Ectodermal cell (in vitro differentiated cells): ENCODE data around the gene ZNF841.
A peak's percentile ranks its signal among the peaks of the same experiment; 100 is the strongest.
"Not testable (repeated sequence)": the region's sequence is repeated elsewhere in the genome, so short reads cannot be mapped to it uniquely, and the experiment has no call there.

Experiments
- H3K27ac ChIP-seq: 2 replicates; pipeline ENCODE4 v1.7.0; 2013; ENCODE audit warnings: mild to moderate bottlenecking, low read depth, low read length; ENCODE audit not compliant: insufficient read depth, poor library complexity, severe bottlenecking
- H3K27me3 ChIP-seq: 2 replicates; pipeline ENCODE4 v1.7.0; 2013; ENCODE audit warnings: mild to moderate bottlenecking, low read length; ENCODE audit not compliant: insufficient read depth, control insufficient read depth, poor library complexity, severe bottlenecking
- H3K36me3 ChIP-seq: one replicate; pipeline ENCODE4 v1.7.0; 2013; ENCODE audit warnings: low read length; ENCODE audit not compliant: control insufficient read depth, insufficient read depth
- H3K4me1 ChIP-seq: one replicate; pipeline ENCODE4 v1.7.0; 2013; ENCODE audit warnings: low read length; ENCODE audit not compliant: control insufficient read depth, insufficient read depth
- H3K4me3 ChIP-seq: 2 replicates; pipeline ENCODE4 v1.7.0; 2013; ENCODE audit warnings: low read depth, low read length, control low read depth; ENCODE audit not compliant: insufficient read depth
- H3K9me3 ChIP-seq: 2 replicates; pipeline ENCODE4 v1.7.0; 2013; ENCODE audit warnings: mild to moderate bottlenecking, low read length, moderate library complexity; ENCODE audit not compliant: control insufficient read depth
- WGBS, 2 experiments: methylation state at CpG; one replicate each; pipeline ENCODE4 v1.1.7; 2013; ENCODE audit warnings: missing lambda C conversion rate in 2 of 2; 5-methylcytosine and 5-hydroxymethylcytosine counted together

Gene ZNF841

GRCh38 chr19:52114691-52115090 is 19.1 kb upstream of the ZNF841 start:
- Histone ChIP-seq H3K36me3 (peaks cover 52% of the 10 kb centered on the region), H3K27me3 (no peaks in the 10 kb centered on the region), H3K27ac (no peak overlapping the region), H3K9me3 (peaks cover 28% of the 10 kb centered on the region), H3K4me1 (no peaks in the 10 kb centered on the region), H3K4me3 (no peak overlapping the region)
- WGBS, 2 experiments = 92 to 99% methylated on average over 4 to 5 of the region's 5 CpGs

- no peaks in the 10 kb centered on the region for H3K27me3 ChIP-seq
- WGBS, 2 experiments = 94 to 96% methylated on average over 3 of the region's 3 CpGs
- H3K4me3 ChIP-seq = no peak overlapping the region
- H3K9me3 ChIP-seq = peaks cover 32% of the 10 kb centered on the region
- peaks cover 32% of the 10 kb centered on the region for H3K36me3 ChIP-seq
- H3K4me1 ChIP-seq = no peaks in the 10 kb centered on the region
- no peak overlapping the region for H3K27ac ChIP-seq
Measured at GRCh38 chr19:52112624-52113023, 17.1 kb upstream of the ZNF841 start.

GRCh38 chr19:52110780-52111179 is 15.2 kb upstream of the ZNF841 start:
- no peaks in the 10 kb centered on the region for H3K4me1 ChIP-seq
- 88 to 91% methylated on average over 6 of the region's 6 CpGs for WGBS, 2 experiments
- H3K4me3 ChIP-seq = no peak overlapping the region
- no peaks in the 10 kb centered on the region for H3K27me3 ChIP-seq
- H3K36me3 ChIP-seq = peaks cover 16% of the 10 kb centered on the region
- no peak overlapping the region for H3K27ac ChIP-seq
- peaks cover 23% of the 10 kb centered on the region for H3K9me3 ChIP-seq

- WGBS, 2 experiments = 100% methylated on average over 1 of the region's 1 CpG; no CpG with 5 or more reads in 1 of the 2 experiments
- no peak overlapping the region for H3K27ac ChIP-seq
- H3K9me3 ChIP-seq = peaks cover 5% of the 10 kb centered on the region
- no peaks in the 10 kb centered on the region for H3K27me3 ChIP-seq
- no peak overlapping the region for H3K4me3 ChIP-seq
- H3K4me1 ChIP-seq = no peaks in the 10 kb centered on the region
- H3K36me3 ChIP-seq = no peaks in the 10 kb centered on the region
Measured at GRCh38 chr19:52102782-52103181, 7.2 kb upstream of the ZNF841 start.

- peaks cover 5% of the 10 kb centered on the region for H3K9me3 ChIP-seq
- H3K27ac ChIP-seq = no peak overlapping the region
Measured at GRCh38 chr19:52101866-52102562, 6.4 kb upstream of the ZNF841 start.

GRCh38 chr19:52099497-52100138 is 4.1 kb upstream of the ZNF841 start:
- no peak overlapping the region for H3K4me3 ChIP-seq
- H3K27me3 ChIP-seq = peaks cover 10% of the 10 kb centered on the region
- H3K36me3 ChIP-seq = no peaks in the 10 kb centered on the region
- H3K27ac ChIP-seq = no peak overlapping the region
- WGBS, 2 experiments = 74 to 94% methylated on average over 2 of the region's 2 CpGs
- H3K9me3 ChIP-seq = peaks cover 3% of the 10 kb centered on the region
- no peaks in the 10 kb centered on the region for H3K4me1 ChIP-seq

More at GRCh38 chr19:52101866-52102562, 6.4 kb upstream of the ZNF841 start:
- Histone ChIP-seq H3K4me1 (no peaks in the 10 kb centered on the region), H3K4me3 (no peak overlapping the region), H3K36me3 (no peaks in the 10 kb centered on the region), H3K27me3 (no peaks in the 10 kb centered on the region)
- 85 to 92% methylated on average over 2 of the region's 2 CpGs for WGBS, 2 experiments

- WGBS, 2 experiments = 93 to 96% methylated on average over 3 of the region's 3 CpGs
- not testable (repeated sequence) for H3K4me3 ChIP-seq, H3K9me3 ChIP-seq
Measured at GRCh38 chr19:52096416-52096815, 851 bp upstream of the ZNF841 start.

GRCh38 chr19:52094526-52095130 is 937 bp downstream of the ZNF841 start:
- H3K36me3 ChIP-seq = no peaks in the 10 kb centered on the region
- no peak overlapping the region for H3K27ac ChIP-seq
- no peaks in the 10 kb centered on the region for H3K4me1 ChIP-seq
- peak overlapping the region; percentile 80 for H3K4me3 ChIP-seq
- H3K27me3 ChIP-seq = peaks cover 11% of the 10 kb centered on the region
- 12 to 14% methylated on average over 9 to 12 of the region's 12 CpGs for WGBS, 2 experiments
- H3K9me3 ChIP-seq = no peaks in the 10 kb centered on the region

More at GRCh38 chr19:52096416-52096815, 851 bp upstream of the ZNF841 start:
- not testable (repeated sequence) for H3K4me1 ChIP-seq, H3K27ac ChIP-seq, H3K36me3 ChIP-seq
- peaks cover 11% of the 10 kb centered on the region for H3K27me3 ChIP-seq

- peaks cover 17% of the 10 kb centered on the region for H3K36me3 ChIP-seq
- no peak overlapping the region for H3K4me3 ChIP-seq
- no peaks in the 10 kb centered on the region for H3K4me1 ChIP-seq
- no peak overlapping the region for H3K27ac ChIP-seq
- H3K9me3 ChIP-seq = no peaks in the 10 kb centered on the region
- no peaks in the 10 kb centered on the region for H3K27me3 ChIP-seq
Measured at GRCh38 chr19:52086481-52086880, 9.1 kb downstream of the ZNF841 start.

- 96% methylated on average over 5 of the region's 5 CpGs for WGBS, 2 experiments
- H3K4me1 ChIP-seq = no peaks in the 10 kb centered on the region
- peaks cover 14% of the 10 kb centered on the region for H3K9me3 ChIP-seq
- no peaks in the 10 kb centered on the region for H3K27me3 ChIP-seq
- peaks cover 34% of the 10 kb centered on the region for H3K36me3 ChIP-seq
- no peak overlapping the region for H3K27ac ChIP-seq
- H3K4me3 ChIP-seq = no peak overlapping the region
Measured at GRCh38 chr19:52070496-52070895, 25.1 kb downstream of the ZNF841 start.
